A549 (cell line): Measurements from ENCODE around the gene PXT1.

Experiments
- CEBPB ChIP-seq, 2 experiments: fragments of >200 bp in 1 of 2; sonication (Bioruptor Twin) in 1 of 2; formaldehyde crosslinking in 1 of 2; IDR thresholded peaks; 2 replicates each; pipeline ENCODE4 v1.6.1; 2012 to 2016
- E2F6 ChIP-seq: IDR thresholded peaks from 2 replicates; pipeline ENCODE4 v1.6.1; 2012; ENCODE audit warnings: low read depth, borderline replicate concordance
- GATA3 ChIP-seq: IDR thresholded peaks from 2 replicates; pipeline ENCODE4 v1.6.1; 2012; ENCODE audit warnings: borderline replicate concordance
- HDAC2 ChIP-seq: fragments of 200-600 bp; sonication (generic); IDR thresholded peaks from 2 replicates; pipeline ENCODE4 v1.6.1; 2016
- POLR2A ChIP-seq: IDR thresholded peaks from 2 replicates; pipeline ENCODE4 v1.6.1; 2012; ENCODE audit warnings: mild to moderate bottlenecking, low read length
- POLR2AphosphoS2 ChIP-seq: conservative IDR thresholded peaks from 2 replicates; pipeline ENCODE4 v1.6.1; 2012; ENCODE audit warnings: low read length, improper control_type of control experiment, inconsistent platforms
- REST ChIP-seq: fragments of 200-600 bp; sonication (generic); IDR thresholded peaks from 2 replicates; pipeline ENCODE4 v1.6.1; 2016; ENCODE audit warnings: antibody characterized with exemption, mild to moderate bottlenecking, moderate library complexity
- RNF2 ChIP-seq: fragments of 200-600 bp; sonication (generic); IDR thresholded peaks from 2 replicates; pipeline ENCODE4 v1.6.1; 2016; ENCODE audit warnings: low read depth, mild to moderate bottlenecking, antibody characterized with exemption, moderate library complexity, borderline replicate concordance
- TP53 ChIP-seq: fragments of 250-450 bp; sonication (Bioruptor Pico); IDR thresholded peaks from 2 replicates; pipeline ENCODE4 v1.5.0; 2021; ENCODE audit warnings: mild to moderate bottlenecking, moderate library complexity
- TF ChIP-seq, protein P1 (sequence below): fragments of >200 bp; sonication (Bioruptor Twin); formaldehyde crosslinking; IDR thresholded peaks from 3 replicates; pipeline ENCODE4 v1.5.1; 2016

DNA sequence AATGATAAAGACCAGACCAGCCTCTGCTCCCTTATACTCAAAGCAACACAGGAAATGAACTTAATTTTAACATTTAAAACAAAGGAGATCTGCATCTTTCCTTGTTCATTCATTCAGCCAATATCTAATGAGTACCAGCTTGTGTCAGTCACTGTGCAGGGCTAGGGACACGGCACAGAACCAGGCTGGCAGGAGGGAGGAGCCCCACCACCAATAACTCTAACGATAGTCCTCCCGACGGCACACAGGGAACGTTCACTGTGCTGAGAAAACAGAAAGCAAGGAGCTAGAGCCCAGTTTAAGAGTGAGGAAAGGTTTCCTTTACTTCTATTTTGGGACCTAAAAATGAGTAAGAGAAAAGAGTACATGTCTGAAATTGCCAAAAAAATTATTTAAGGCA lies 65.1 kb downstream of the PXT1 start:
- TF ChIP-seq, protein P1, sequence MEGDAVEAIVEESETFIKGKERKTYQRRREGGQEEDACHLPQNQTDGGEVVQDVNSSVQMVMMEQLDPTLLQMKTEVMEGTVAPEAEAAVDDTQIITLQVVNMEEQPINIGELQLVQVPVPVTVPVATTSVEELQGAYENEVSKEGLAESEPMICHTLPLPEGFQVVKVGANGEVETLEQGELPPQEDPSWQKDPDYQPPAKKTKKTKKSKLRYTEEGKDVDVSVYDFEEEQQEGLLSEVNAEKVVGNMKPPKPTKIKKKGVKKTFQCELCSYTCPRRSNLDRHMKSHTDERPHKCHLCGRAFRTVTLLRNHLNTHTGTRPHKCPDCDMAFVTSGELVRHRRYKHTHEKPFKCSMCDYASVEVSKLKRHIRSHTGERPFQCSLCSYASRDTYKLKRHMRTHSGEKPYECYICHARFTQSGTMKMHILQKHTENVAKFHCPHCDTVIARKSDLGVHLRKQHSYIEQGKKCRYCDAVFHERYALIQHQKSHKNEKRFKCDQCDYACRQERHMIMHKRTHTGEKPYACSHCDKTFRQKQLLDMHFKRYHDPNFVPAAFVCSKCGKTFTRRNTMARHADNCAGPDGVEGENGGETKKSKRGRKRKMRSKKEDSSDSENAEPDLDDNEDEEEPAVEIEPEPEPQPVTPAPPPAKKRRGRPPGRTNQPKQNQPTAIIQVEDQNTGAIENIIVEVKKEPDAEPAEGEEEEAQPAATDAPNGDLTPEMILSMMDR, result no peak
- no peak for TF ChIP-seq TP53 (CRISPR knock-in tag)
- no peak for TF ChIP-seq GATA3
- TF ChIP-seq REST, result no peak
- TF ChIP-seq E2F6, result no peak
- TF ChIP-seq POLR2A, result no peak
- no peak for TF ChIP-seq CEBPB (IDR thresholded peaks at IDR 0.05)
- no peak for TF ChIP-seq RNF2
- no peak for TF ChIP-seq HDAC2
- no peak for TF ChIP-seq POLR2AphosphoS2
